ENCODE measurements around the gene KIF26B.

KIF26B gene

GRCh38 chr1:245571815-245572294 is 417.1 kb downstream of the KIF26B start:
- no peak for DNase-seq (ENCODE audit: low spot score)

- DNase-seq (ENCODE audit: low spot score) = no peak
These were observed 417.9 kb downstream of the KIF26B start for GRCh38 chr1:245572709-245573108.

GRCh38 chr1:245575710-245576109 is 420.9 kb downstream of the KIF26B start:
- no peak for DNase-seq (ENCODE audit: low spot score)

- no peak for DNase-seq (ENCODE audit: low spot score)
These were observed 421.5 kb downstream of the KIF26B start for GRCh38 chr1:245576323-245576722.

GRCh38 chr1:245577191-245578157 is 422.7 kb downstream of the KIF26B start:
- DNase-seq (ENCODE audit: low spot score) = no peak

GRCh38 chr1:245578308-245578707 is 423.5 kb downstream of the KIF26B start:
- DNase-seq (ENCODE audit: low spot score) = no peak

- DNase-seq (ENCODE audit: low spot score) = no peak
These were observed 424.0 kb downstream of the KIF26B start for GRCh38 chr1:245578771-245579170.

- DNase-seq (ENCODE audit: low spot score) = no peak
These were observed 425.1 kb downstream of the KIF26B start for GRCh38 chr1:245579881-245580280.

GRCh38 chr1:245580651-245581050 is 425.9 kb downstream of the KIF26B start:
- DNase-seq (ENCODE audit: low spot score) = no peak

GRCh38 chr1:245582026-245582425 is 427.2 kb downstream of the KIF26B start:
- DNase-seq (ENCODE audit: low spot score) = no peak

- no peak for DNase-seq (ENCODE audit: low spot score)
These were observed 428.3 kb downstream of the KIF26B start for GRCh38 chr1:245583081-245583480.

- no peak for DNase-seq (ENCODE audit: low spot score)
These were observed 429.0 kb downstream of the KIF26B start for GRCh38 chr1:245583575-245584330.

GRCh38 chr1:245585252-245585959 is 430.6 kb downstream of the KIF26B start:
- no peak for DNase-seq (ENCODE audit: low spot score)

- no peak for DNase-seq (ENCODE audit: low spot score)
These were observed 432.8 kb downstream of the KIF26B start for GRCh38 chr1:245587435-245588115.

GRCh38 chr1:245588116-245588639 is 433.4 kb downstream of the KIF26B start:
- DNase-seq (ENCODE audit: low spot score) = no peak

GRCh38 chr1:245589316-245589715 is 434.5 kb downstream of the KIF26B start:
- no peak for DNase-seq (ENCODE audit: low spot score)

GRCh38 chr1:245589906-245590305 is 435.1 kb downstream of the KIF26B start:
- DNase-seq (ENCODE audit: low spot score) = no peak

GRCh38 chr1:245590726-245591125 is 435.9 kb downstream of the KIF26B start:
- DNase-seq (ENCODE audit: low spot score) = no peak

GRCh38 chr1:245591346-245592188 is 436.8 kb downstream of the KIF26B start:
- no peak for DNase-seq (ENCODE audit: low spot score)

GRCh38 chr1:245592189-245592460 is 437.3 kb downstream of the KIF26B start:
- no peak for DNase-seq (ENCODE audit: low spot score)

All from iPS-NIHi11 (cell line).